GM21786 (cell line): Measurements from ENCODE around the gene RNF222.

Experiments
- ATAC-seq: cut with Tn5 transposase; IDR thresholded peaks from one replicate; pipeline ENCODE4 v1.9.1; 2021; ENCODE audit not compliant: unreplicated experiment

The RNF222 gene

GRCh38 chr17:8397636-8398035, at the start of gene RNF222:
RNF222 (minus strand) TSS chr17:8397827; CDS start chr17:8393461, 4,366 bp downstream.
- ATAC-seq, result no peak

GRCh38 chr17:8445536-8445935, 47.9 kb upstream of the RNF222 start:
- ATAC-seq, result no peak

- ATAC-seq, result no peak
These were observed 46.9 kb upstream of the RNF222 start for GRCh38 chr17:8444494-8444893.

GRCh38 chr17:8443756-8444155, 46.1 kb upstream of the RNF222 start:
- ATAC-seq, result no peak

GRCh38 chr17:8442310-8442709, 44.7 kb upstream of the RNF222 start:
- ATAC-seq, result no peak

GRCh38 chr17:8441690-8442089, 44.1 kb upstream of the RNF222 start:
- ATAC-seq, result no peak

- ATAC-seq, result no peak
These were observed 42.1 kb upstream of the RNF222 start for GRCh38 chr17:8439681-8440080.

GRCh38 chr17:8438441-8438840, 40.8 kb upstream of the RNF222 start:
- ATAC-seq, result no peak

- ATAC-seq, result no peak
These were observed 39.2 kb upstream of the RNF222 start for GRCh38 chr17:8436844-8437171.

GRCh38 chr17:8436169-8436843, 38.7 kb upstream of the RNF222 start:
- ATAC-seq, result peak; percentile 57

GRCh38 chr17:8435245-8436168, 37.9 kb upstream of the RNF222 start, which contains the start of gene NDEL1:
NDEL1 (plus strand) TSS chr17:8435884; CDS start chr17:8444272, 8,388 bp downstream.
- peak; percentile 96 for ATAC-seq

GRCh38 chr17:8430966-8431365, 33.3 kb upstream of the RNF222 start:
- no peak for ATAC-seq

- no peak for ATAC-seq
These were observed 29.2 kb upstream of the RNF222 start for GRCh38 chr17:8426802-8427201.

- ATAC-seq, result no peak
These were observed 28.6 kb upstream of the RNF222 start for GRCh38 chr17:8426094-8426720.

GRCh38 chr17:8421571-8421970, 23.9 kb upstream of the RNF222 start:
- no peak for ATAC-seq

- no peak for ATAC-seq
These were observed 22.7 kb upstream of the RNF222 start for GRCh38 chr17:8420041-8420934.

- ATAC-seq, result no peak
These were observed 21.7 kb upstream of the RNF222 start for GRCh38 chr17:8419305-8419704.

GRCh38 chr17:8418471-8418870, 20.8 kb upstream of the RNF222 start:
- no peak for ATAC-seq

- ATAC-seq, result no peak
These were observed 20.2 kb upstream of the RNF222 start for GRCh38 chr17:8417806-8418205.

GRCh38 chr17:8413938-8414337, 16.3 kb upstream of the RNF222 start:
- no peak for ATAC-seq

GRCh38 chr17:8413328-8413727, 15.7 kb upstream of the RNF222 start:
- no peak for ATAC-seq
